Epithelial cell of prostate (primary cell): ENCODE data around the gene MACROD2.

Experiments used
- DNase-seq: peaks from one replicate; pipeline ENCODE4 v3.0.0-alpha.2; 2011; ENCODE audit warnings: low read depth, low spot score
- H3K27ac ChIP-seq: fragments of 450-650 bp; 2 replicates; pipeline ENCODE4 v1.5.1; 2017; ENCODE audit warnings: mild to moderate bottlenecking

Gene MACROD2

DNA sequence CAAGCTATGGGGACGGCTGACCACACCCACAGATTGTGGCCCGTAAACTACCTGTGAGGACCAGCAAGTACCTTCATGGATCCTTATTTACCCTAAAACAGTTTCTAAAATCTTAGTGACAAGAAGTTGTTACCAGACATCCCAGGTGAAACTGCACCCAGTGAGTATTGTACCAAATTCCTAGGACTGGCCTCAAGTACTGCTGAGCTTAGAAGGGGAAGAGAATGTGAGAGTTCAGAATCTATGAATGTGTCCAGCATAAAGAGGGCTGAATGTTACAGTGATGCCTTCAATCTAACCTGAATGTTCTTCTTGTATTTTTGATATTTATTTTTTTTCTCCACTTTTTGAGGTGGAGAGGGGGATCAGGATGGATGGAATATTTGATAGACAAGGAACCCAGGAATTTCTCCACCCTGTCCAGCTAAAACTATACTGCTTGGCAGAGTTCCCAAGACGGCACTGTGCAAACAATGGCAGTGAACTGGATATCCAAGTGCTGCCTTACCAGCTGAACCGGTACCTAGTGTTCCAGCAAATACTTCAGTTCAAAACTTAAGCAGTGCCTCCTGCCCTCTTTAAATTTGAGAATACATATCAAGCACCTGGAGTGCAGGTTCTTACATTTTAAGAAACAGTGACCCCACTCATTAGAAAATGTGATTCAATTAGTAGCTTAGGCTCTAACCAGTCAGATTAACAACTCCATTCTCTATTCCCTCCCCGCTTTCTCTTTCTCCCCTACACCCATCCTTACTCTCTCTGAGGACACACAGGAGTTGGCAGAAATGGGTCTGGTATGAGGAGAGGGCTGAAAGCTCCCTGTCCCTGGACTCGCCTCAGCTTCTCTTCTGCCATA is 769.4 kb downstream of the MACROD2 start:
- DNase-seq, result no peak
- no peak overlapping the region for H3K27ac ChIP-seq

DNA sequence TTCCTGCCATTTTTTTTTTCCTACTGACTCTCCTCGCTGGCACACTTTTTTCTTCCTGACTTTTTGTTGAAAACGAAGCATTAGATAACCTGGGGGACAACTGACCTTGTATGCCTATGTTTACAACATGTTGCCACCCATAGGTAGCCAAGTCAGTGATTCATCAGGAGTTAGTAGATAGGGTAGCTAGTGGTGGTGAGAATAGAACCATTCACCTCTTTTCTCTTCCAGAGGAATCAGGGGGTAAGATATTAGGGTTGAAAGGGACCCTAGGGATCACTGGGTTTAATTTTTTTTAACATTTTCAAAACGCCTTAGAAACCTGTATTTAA is 770.0 kb downstream of the MACROD2 start:
- no peak for DNase-seq
- no peak overlapping the region for H3K27ac ChIP-seq

DNA sequence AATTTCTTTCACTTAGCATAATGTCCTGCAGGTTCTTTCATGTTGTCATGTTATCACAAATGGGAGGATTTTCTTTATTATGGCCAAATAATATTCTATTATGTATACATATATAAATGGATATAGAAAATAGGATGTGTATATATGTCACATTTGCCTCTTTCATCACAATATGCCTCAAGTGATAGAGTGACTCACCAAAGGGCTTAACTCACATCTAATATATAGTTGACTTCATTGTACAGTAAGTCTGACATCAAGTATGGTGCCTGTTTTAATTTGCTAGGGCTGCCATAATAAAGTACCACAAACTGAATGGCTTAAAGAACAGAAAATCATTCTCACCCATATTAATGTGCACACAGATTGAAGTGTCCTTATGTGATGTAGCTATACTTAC is 778.2 kb downstream of the MACROD2 start:
- no peak overlapping the region for H3K27ac ChIP-seq
- DNase-seq, result no peak

DNA sequence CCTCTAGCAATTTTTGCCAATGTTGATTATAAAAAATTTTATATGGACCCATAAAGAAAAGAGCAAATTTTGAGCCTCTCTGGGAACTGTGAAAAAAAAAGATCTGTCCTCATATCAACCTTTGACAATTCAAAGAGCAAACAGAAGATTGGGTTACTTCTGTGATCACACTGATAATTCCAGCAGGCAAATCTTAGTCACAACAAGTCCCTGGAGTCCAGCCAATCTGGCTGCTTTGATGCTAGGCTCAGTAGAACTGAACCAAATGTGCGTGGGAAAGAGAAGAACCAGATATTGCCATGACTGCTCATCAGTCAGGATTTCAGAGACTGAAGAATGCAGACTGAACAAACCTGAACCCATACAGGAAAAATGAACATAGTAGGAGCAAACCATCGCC is 780.5 kb downstream of the MACROD2 start:
- peak; percentile 90 for DNase-seq
- peak overlapping the region; percentile 48 for H3K27ac ChIP-seq

DNA sequence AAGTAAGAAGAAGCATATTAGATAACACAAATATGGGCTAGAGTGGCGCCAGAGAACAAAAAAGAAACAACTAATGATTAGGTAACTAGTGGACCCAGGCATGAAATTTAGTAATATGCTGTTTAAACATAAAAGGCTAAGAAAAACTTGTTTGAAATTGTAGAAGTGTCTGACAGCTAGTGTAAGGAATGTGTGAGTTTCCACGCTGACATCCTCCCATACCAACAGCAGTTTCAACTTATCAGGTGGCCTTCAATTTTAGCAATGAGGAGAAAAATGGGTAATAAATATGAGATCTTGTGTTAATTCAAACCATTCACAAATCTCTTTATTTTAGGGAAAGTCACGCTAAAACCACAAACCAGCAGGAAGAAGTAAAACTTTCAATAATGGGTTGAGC is 782.3 kb downstream of the MACROD2 start:
- peak overlapping the region; percentile 40 for H3K27ac ChIP-seq
- peak; percentile 50 for DNase-seq

DNA sequence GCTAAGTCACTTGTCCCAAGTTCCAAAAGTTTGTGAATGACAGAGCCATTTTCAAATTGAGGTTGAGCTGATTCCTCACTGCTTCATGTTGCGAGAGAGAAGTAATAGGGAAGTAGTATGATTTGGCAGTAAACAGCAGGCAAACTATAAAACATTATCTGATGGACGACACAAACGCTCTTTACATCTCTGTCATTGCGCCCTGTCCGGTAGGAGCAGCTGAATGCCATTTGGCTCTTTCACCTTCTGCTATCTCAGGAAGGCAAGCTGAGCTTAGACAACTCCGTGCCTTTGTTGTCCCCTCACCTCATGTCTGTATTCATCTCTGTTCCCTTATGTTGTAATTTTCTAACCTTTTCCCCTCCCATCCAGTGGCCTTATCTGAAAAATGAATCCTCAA is 782.8 kb downstream of the MACROD2 start:
- H3K27ac ChIP-seq, result peak overlapping the region; percentile 40
- no peak for DNase-seq

DNA sequence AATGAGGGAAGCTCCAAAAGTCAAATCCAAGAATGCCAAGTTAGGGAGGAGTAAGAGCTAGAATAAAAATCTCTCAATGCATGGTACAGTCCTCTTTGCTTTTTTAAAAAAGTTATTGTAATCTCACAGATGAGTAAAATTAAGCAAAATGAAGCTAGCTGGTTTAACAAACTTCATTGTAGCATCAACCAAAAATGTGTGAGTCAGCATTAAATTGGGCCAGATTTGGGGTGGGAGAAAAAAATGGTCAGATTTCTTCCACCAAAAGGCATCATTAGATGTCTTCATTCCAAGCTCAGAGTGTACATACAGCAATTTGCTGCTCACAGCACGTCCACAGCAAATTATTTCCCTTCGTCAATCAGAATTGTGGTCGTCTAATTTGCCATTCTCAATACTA is 783.6 kb downstream of the MACROD2 start:
- no peak for DNase-seq
- H3K27ac ChIP-seq, result no peak overlapping the region

DNA sequence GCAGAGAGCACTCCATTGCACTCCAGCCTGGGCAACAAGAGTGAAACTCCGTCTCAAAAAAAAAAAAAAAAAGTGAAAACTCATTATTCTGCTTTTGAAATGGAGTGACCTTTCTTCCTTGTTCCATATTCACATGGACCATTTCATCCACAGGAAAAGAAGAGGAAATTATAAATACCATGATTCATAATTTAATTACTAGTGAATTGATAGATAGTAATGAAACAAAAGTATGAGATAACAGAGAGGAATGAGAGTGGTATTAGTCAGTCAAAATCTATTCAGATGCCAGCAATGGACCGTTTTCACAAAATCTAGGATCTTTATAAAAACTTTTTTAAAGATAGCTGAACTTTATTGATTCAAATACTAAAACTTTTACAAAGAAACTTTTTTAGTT is 785.2 kb downstream of the MACROD2 start:
- no peak for DNase-seq
- no peak overlapping the region for H3K27ac ChIP-seq

DNA sequence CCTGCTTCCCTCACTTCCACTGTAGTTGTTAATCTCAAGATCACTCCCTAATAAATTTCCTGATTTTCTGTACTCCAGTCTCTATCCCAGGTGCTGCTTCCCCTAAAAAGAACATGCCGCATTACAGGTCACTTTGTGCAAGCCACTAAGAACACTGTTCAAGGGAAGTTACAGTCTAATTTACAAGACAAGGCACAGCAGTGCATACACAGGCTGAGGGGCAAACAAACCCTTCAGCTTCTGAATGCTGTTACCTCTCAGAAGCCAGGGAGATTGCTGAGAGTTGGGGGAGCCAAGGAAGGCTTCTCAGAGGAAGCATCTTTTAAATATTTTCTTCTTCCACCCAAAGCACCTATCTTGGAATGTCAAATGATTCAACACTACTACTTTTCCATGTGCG is 787.4 kb downstream of the MACROD2 start:
- DNase-seq, result no peak
- no peak overlapping the region for H3K27ac ChIP-seq

DNA sequence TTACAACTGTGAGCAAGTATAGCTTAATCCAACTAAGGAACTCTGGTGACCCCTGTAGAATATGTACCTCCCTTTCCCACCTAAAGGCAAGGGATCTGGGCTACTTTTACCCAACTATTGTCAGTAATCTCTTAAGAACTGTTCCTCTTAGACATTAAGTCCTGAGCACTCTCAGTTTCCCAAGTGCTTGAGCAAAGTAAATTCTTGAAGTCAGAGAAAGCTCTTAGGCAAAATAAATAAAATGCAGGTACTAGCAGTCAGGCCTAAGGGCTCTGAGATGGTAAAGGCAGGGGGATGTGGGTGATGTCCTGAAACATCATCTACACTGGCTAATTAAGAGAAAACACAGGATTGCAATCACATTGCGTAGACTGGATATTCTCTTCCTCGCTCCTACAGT is 788.5 kb downstream of the MACROD2 start:
- H3K27ac ChIP-seq, result no peak overlapping the region
- DNase-seq, result no peak

DNA sequence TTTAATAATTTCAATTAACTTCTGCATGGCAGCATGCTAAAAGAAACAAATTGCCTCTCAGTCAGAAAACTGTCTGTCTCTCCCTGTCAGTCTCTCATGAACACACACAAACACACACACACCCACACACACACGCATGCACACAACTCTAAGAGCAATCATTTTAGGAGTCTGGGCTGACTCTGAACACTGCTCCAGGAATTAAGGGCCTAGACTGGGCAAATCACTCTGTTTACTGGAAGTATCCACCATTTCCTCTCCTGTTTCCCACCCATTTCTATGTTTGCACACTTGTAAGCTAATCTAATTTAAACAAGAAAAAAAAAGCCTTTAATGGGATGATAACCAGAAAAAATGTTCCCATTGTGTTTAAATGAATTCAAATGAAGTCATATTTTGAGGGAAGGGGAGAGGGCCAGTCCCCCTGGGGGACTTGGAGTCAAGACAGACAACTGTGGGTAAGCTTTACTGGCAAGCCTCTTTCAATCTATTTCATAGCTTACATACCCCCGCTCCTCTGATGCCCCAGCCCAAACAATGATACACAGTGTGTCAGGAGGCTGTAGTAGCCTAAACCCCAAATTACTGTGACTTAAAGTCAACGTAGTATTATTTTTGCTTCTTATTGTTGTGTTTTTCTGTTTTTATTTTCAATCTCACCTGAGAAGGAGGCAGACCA is 789.9 kb downstream of the MACROD2 start:
- no peak for DNase-seq
- H3K27ac ChIP-seq, result no peak overlapping the region

DNA sequence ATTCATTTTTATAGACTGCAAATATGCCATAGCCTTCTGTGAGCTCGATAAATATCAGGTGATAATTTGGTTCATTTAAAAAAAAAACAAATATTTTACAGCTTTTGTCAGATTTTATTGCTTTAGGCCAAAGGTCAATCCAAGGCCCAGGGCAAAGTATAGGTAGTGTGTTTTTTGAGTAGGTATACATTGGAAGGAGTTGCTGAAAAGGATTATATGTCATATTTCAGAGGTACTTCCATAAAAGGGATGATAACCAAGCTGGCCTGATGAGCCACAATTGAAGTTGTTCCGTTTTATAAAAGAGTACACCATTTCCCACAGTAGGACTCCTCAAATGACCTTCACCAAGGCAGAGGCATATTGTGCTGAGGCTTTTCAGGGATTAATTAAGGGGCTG is 794.9 kb downstream of the MACROD2 start:
- H3K27ac ChIP-seq, result no peak overlapping the region
- DNase-seq, result no peak

DNA sequence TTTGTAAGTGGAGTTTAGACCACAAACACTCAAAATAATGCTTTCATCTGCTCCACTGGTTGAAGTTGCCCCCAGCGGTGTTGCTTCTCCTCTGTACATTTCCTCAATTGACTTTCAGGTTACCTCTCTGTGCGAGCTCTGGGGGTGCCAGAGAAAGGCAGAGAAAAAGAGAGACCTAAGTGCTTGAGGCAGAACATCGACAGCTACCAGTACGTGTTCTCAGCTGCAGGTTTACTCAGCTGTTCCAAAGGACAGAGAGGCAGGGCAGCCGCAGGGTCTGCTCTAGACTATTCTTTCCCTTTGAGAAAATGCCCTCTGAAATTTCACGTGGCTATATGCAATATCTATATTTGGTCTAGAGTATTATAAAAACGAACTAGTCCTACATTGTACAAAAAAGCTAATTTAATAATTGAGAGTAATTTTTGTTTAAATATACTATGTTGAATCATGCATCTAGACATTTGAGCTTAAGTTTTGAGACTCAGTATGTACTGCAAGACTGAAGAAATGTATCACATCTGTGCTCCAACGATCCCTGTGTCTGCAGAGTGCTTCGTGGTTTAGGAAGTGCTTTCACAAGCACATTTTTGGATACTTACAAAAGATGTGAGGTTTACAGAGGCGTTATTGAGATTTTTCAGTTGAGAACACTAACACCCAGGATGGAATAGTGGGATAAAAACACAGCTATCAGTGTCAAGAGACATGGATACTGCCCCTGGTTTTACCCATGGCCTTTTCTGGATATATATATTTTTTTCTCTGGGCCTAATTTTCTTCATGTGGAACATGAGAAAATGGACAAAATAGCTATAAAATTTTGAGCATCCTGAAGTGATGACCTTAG is 795.7 kb downstream of the MACROD2 start:
- no peak for DNase-seq
- no peak overlapping the region for H3K27ac ChIP-seq

DNA sequence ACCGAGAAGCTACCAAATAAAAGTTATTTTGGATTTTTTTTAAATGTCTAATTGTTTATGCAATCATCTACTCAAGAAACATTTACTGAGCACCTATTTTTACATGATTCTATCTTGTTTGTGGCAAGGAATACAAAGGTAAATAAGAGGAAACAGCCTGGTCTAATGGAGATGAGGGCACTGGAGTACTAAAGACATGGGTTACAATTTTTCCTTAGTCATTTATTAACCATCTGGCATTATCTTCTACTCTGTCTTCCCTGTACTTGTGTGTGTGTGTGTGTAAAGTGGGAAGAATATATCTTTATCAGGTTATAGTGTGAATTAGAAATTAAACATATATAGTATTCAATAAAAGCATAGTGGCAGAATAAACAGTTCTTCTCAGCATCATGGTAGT is 797.6 kb downstream of the MACROD2 start:
- DNase-seq, result no peak
- H3K27ac ChIP-seq, result no peak overlapping the region

DNA sequence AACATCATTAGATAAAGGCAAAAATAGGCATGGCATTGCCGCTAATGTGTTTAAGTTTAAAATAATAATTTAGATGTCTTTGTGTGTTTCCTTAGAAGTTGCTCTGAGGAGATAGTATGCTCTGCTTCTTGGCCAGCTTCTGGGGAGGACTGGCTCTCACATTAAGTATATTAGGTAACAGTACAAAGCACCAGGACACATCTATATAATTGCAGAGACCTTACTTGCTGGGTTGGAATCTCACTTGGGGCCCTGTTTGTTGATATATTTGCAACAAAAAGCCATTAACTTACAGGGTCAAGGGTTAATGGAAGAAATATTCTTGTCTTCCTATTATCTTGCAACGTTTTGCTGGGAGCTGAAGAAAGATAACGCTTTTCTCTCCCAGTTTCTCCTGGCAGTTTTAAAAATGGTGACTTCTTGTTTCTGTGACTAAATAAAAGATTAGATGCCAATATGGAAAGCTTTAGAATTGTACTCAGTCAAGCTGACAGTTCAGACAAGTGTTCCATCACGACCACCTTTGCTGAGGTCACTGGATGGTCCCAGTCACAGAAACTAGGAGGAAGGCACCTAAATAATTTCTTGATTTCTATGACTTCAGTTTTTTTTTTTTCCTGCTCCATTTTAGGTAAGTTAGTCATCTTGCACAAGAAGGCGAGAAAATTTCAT is 804.4 kb downstream of the MACROD2 start:
- H3K27ac ChIP-seq, result no peak overlapping the region
- DNase-seq, result no peak

DNA sequence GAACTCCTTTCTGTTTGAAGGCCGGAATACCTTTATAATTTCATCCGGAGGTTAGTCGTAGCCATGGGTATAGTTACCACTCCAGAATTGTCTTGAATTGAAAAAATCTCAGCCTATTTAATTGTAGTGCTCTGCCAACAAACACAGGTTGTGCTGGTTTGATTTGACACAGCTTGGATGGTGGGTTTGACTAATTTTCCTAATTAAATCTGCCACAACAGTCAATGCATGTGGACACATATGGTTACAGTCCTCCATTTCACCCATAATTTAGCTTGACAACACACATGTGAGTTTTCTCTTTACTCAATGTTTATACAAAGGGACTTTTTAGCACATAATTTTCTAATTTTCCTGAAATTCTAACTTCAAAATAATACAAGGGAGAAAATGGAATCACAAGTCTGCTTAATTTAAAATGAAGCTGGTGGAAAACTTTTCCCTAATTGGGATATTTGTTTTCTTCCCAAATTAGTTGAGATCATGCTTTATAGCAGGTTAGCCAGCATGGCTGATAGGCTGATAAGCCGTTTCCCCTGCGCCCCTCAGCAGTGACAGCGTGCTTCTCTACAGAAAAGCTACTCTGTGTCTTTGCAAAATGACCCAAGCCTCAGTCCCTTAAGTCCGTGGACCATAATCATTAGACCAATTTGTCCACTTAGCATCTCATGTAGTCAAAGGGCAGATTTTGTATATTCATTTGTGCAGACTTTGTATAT is 805.5 kb downstream of the MACROD2 start:
- DNase-seq, result no peak

DNA sequence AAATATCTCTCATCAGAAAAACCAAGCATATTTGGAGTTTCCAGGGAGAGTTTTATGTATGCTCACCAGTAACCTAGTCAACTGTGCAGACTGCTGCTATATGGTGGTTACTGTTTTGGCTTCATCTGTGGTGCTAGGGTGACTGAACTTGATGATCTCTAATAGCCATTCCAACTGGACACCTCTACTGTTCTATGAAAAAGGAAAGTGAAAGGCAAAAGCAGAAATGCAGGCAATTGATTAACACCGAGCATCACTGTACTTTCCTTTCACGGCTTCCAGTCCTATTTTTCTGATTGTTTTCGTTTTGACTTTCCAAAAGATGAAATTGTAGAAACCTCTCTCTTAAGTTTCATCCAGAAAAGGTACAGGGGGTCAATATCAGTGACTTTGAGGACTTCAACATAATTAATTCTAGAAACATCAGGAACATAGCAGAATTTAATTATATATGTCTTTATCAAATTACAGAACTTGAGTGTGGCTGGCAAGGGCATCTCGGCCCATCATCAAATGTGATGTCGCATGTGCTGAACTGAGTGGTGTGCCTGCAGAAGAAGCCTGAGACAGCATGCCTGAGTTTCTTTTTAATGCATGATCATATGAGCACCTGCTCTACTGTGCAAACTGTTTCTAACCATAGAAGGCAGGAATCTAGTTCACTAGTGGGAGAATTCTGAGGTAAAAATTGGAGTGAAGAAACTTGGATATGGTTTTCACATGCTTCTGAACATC is 806.4 kb downstream of the MACROD2 start:
- DNase-seq, result no peak
- H3K27ac ChIP-seq, result no peak overlapping the region

More for the DNA sequence above, 805.5 kb downstream of the MACROD2 start:
- H3K27ac ChIP-seq, result no peak overlapping the region

DNA sequence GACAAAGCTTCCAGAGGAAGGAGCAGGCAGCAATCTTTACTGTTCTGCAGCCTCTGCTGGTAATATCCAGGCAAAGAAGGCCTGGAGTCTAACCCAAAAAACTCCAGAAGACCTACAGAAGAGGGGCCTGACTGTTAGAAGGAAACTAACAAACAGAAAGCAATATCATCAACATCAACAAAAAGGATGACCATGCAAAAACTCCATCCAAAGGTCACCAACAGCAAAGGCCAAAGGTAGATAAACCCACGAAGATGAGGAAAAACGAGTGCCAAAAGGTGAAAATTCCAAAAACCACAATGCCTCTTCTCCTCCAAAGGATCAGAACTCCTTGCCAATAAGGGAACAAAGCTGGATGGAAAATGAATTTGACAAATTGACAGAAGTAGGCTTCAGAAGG is 811.9 kb downstream of the MACROD2 start:
- no peak overlapping the region for H3K27ac ChIP-seq
- DNase-seq, result no peak

DNA sequence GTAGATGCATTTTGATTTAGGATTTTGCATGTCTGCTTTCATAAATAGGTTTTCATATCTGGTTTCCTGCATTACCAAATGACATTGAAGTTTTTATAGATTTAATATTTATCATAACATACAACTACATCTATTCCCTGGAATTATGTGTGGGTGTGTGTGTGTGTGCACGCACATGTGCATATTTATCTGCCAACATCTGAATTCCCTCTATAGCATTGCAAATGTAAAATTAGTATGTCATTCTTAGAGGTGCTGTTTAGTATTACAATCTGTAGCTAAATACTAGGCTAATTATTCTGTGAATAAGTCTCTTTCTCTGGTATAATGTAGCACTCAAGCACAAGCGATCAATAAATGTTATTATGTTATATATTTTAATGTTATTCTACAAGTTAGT is 820.0 kb downstream of the MACROD2 start:
- DNase-seq, result no peak
- no peak overlapping the region for H3K27ac ChIP-seq
